ENCODE results near the gene PTPRQ.

Gene PTPRQ

GRCh38 chr12:80441921-80442320 lies 2.1 kb upstream of the PTPRQ start:
- no peak for TF ChIP-seq GATA2 (IDR thresholded peaks at IDR 0.05; ENCODE audit: low read depth, low read length)
- no peak for TF ChIP-seq GATA3 (IDR thresholded peaks at IDR 0.05; ENCODE audit: low read depth, low read length)

DNA sequence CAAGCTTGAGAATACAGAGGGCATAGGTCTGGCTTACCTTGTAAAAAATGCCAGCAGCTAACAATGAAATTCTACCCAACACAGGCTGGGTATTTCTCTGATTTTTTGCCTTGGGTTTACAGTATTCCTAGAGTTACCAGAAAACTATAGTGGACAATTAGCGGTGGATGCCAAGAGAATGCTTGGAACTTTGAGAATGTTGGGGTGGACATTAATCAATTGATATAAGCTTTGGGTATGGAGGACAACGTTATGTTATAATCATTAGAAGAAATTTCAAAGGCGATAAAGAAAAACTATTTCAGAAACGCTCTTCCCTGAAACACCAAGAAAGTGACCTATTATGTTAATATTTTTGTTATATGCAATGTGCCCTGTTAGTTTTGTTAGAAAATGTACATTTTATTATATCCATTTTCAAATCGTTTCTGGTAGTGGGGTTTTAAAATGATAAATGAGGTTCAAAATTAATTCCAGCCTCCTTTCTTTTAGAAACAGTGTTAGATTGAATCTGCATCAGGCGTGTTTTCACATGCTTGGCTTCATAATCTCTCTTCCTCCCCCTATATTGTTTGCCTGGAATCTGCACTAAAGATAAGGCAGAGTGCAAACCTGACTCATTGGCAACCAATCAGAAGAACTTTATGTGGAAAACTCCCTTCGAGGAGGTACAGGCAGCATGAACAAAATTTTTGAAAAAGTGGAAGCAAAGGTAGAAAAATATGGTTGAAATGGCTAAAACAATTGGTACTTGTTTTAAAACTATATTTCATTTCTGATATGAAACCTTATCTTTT lies 1.4 kb upstream of the PTPRQ start:
- TF ChIP-seq GATA2 (IDR thresholded peaks at IDR 0.05; ENCODE audit: low read depth, low read length) (no peak), GATA3 (IDR thresholded peaks at IDR 0.05; ENCODE audit: low read depth, low read length) (no peak)

- TF ChIP-seq GATA3 (IDR thresholded peaks at IDR 0.05; ENCODE audit: low read depth, low read length): no peak
- TF ChIP-seq GATA2 (IDR thresholded peaks at IDR 0.05; ENCODE audit: low read depth, low read length): no peak
Measured at GRCh38 chr12:80445083-80445793, 1.2 kb downstream of the PTPRQ start.

DNA sequence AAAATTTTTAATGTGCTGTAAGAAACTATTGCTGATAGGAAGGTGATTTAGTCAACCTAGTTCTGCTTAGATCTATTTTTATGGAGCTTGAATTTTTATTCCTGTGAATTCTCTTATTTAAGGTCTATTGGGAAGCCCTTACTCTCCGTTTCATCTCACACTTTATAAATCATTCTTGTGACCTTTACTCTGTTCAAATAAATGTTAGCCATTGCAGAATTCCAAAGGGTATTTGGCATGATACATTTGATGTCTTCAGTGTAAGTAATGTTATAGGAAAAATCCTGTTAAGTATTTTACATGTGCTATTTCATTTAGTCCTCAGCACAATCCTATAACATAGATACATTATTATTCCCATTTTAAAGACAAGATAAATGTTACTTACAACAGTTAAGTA lies 12.5 kb downstream of the PTPRQ start:
- no peak for TF ChIP-seq GATA3 (IDR thresholded peaks at IDR 0.05; ENCODE audit: low read depth, low read length)
- no peak for TF ChIP-seq GATA2 (IDR thresholded peaks at IDR 0.05; ENCODE audit: low read depth, low read length)

GRCh38 chr12:80460972-80461371 lies 16.9 kb downstream of the PTPRQ start:
- TF ChIP-seq GATA3 (IDR thresholded peaks at IDR 0.05; ENCODE audit: low read depth, low read length) (no peak), GATA2 (IDR thresholded peaks at IDR 0.05; ENCODE audit: low read depth, low read length) (no peak)

GRCh38 chr12:80469681-80470080 lies 25.6 kb downstream of the PTPRQ start:
- TF ChIP-seq GATA3 (IDR thresholded peaks at IDR 0.05; ENCODE audit: low read depth, low read length): no peak
- TF ChIP-seq GATA2 (IDR thresholded peaks at IDR 0.05; ENCODE audit: low read depth, low read length): no peak

DNA sequence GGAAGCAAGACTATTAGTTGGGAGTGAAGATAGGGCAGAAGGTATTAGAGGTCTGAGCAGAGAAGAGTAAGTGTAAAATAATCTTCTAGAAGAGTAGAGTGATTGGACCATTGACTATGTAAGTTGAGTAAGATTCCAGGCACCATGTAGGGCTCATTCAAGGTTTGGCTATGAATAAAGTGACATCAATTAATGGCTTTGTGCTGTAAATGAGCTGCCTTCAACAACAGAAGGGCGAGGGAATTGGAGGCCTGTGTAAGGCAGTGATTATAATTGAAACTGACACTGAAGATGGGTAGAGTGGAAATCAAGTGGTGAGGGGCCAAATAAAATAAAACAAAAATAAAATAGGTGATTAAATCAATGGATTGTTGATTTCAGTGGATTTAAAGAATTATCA lies 26.4 kb downstream of the PTPRQ start:
- TF ChIP-seq GATA2 (IDR thresholded peaks at IDR 0.05; ENCODE audit: low read depth, low read length): no peak
- TF ChIP-seq GATA3 (IDR thresholded peaks at IDR 0.05; ENCODE audit: low read depth, low read length): no peak

GRCh38 chr12:80472236-80472635 lies 28.2 kb downstream of the PTPRQ start:
- TF ChIP-seq GATA3 (IDR thresholded peaks at IDR 0.05; ENCODE audit: low read depth, low read length): no peak

DNA sequence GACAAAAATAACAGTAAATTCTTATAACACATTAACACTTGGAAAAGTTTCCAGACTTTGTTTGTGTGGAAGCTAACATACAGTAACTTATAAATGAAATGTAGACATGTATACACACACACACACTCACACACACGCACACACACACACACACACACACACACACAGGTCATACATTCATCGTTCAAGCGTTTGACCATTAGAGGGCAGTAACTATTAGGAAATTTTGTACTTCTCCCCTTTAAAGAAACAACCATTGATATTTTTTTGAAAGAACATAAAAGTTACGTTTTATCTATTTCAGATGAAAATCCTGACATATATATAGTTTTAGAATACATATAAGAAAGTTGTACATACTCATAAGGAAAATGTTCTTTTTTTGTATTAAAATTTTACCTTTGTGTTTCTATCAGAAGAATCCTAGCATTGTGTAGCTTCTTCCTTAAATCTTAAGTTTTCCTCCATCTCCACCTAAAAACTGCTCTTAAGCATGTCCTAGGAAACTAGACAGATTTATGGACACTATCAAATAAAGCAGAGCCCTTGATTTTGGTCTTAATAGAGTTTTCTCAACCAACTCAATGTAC lies 29.0 kb downstream of the PTPRQ start:
- TF ChIP-seq GATA3 (IDR thresholded peaks at IDR 0.05; ENCODE audit: low read depth, low read length): no peak
- no peak for TF ChIP-seq GATA2 (IDR thresholded peaks at IDR 0.05; ENCODE audit: low read depth, low read length)

- no peak for TF ChIP-seq GATA3 (IDR thresholded peaks at IDR 0.05; ENCODE audit: low read depth, low read length)
- no peak for TF ChIP-seq GATA2 (IDR thresholded peaks at IDR 0.05; ENCODE audit: low read depth, low read length)
Measured at GRCh38 chr12:80484746-80485145, 40.7 kb downstream of the PTPRQ start.

GRCh38 chr12:80485222-80485987 lies 41.4 kb downstream of the PTPRQ start:
- TF ChIP-seq GATA3 (IDR thresholded peaks at IDR 0.05; ENCODE audit: low read depth, low read length) (no peak), GATA2 (IDR thresholded peaks at IDR 0.05; ENCODE audit: low read depth, low read length) (no peak)

GRCh38 chr12:80490329-80490728 lies 46.3 kb downstream of the PTPRQ start:
- TF ChIP-seq GATA3 (IDR thresholded peaks at IDR 0.05; ENCODE audit: low read depth, low read length): no peak
- no peak for TF ChIP-seq GATA2 (IDR thresholded peaks at IDR 0.05; ENCODE audit: low read depth, low read length)

DNA sequence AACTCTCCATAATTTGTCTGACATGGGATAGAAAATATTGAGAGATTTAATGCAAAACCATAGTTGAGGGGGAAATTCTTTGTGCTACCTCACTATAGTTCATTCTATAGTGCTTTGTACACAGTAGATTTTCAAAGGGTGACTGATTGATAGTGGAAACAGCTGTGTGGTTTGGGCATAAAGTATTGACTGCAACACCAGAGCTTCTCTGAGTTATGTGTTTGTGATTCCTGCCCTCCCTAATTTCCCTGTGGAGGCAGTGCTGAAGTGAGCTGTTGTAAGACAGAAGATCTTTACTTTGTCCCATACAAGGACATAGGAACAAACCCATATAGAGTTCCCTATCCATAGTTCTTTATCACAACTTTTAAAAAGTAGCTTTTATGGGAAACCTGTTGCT lies 47.1 kb downstream of the PTPRQ start:
- TF ChIP-seq GATA3 (IDR thresholded peaks at IDR 0.05; ENCODE audit: low read depth, low read length) (no peak), GATA2 (IDR thresholded peaks at IDR 0.05; ENCODE audit: low read depth, low read length) (no peak)

DNA sequence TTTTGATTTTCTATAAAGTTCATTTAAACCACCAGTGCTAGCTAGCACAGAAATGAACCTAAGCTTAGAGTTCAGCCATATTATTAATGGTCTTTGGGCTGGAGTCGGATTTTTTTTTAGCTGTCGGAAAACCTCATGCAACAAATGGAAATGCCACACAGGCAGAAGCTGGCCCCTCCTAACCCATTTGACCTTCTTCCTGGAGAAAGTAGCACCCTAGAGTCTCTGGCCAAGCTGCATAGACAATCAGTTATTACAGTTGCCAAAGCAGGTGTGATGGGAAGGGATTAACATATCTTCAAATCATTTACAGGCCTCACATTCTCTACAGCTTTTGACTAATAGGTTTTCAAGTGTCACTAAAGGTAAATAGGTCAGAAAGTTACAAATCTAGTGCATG lies 49.4 kb downstream of the PTPRQ start:
- TF ChIP-seq GATA3 (IDR thresholded peaks at IDR 0.05; ENCODE audit: low read depth, low read length) (no peak), GATA2 (IDR thresholded peaks at IDR 0.05; ENCODE audit: low read depth, low read length) (no peak)

Data from SH-SY5Y (cell line).